T-helper 17 cell (primary cell): ENCODE data around the gene PF4V1. TPM values are rescaled to one million over a fixed set of nuclear protein-coding genes. Genes with fewer than 3 reads are reported as not detected.

Experiments
- ATAC-seq: fragments of 150-1000 bp; cut with Tn5 transposase; 2 replicates; pipeline ENCODE4 v1.10.0; 2021; ENCODE audit warnings: mild to moderate bottlenecking, moderate library complexity
- DNase-seq, 3 donors: peaks; one replicate each; pipeline versions ENCODE4 v3.0.0 to v3.0.0-alpha.2; 2020 to 2021
- H3K9me3 ChIP-seq: one replicate; pipeline ENCODE4 v1.7.0; 2013; ENCODE audit warnings: low read length, mild to moderate bottlenecking; ENCODE audit not compliant: control insufficient read depth, poor library complexity, severe bottlenecking
- H3K27ac Mint-ChIP-seq: one replicate; pipeline ENCODE4 v1.8.0; 2022; ENCODE audit warnings: mild to moderate bottlenecking, moderate library complexity, mixed read lengths
- H3K27me3 Mint-ChIP-seq: one replicate; pipeline ENCODE4 v1.8.0; 2022; ENCODE audit warnings: mixed read lengths
- H3K36me3 Mint-ChIP-seq: one replicate; pipeline ENCODE4 v1.8.0; 2022; ENCODE audit warnings: low read depth, mixed read lengths
- H3K4me1 Mint-ChIP-seq: one replicate; pipeline ENCODE4 v1.8.0; 2022; ENCODE audit warnings: mild to moderate bottlenecking, mixed read lengths
- H3K4me3 Mint-ChIP-seq: one replicate; pipeline ENCODE4 v1.8.0; 2022; ENCODE audit warnings: mild to moderate bottlenecking, moderate library complexity, mixed read lengths
- total RNA-seq, 4 donors: library from RNA in 2 of 4; stranded (reverse) in 2 of 4; gene quantifications; one replicate each; pipeline ENCODE4 v1.2.3 and lab custom pipeline; 2022 to 2026

PF4V1 gene
- total RNA-seq, 2 donors from 2014 or later = 67.9 TPM; not detected in 1

GRCh38 chr4:73836373-73837279 lies 16.5 kb upstream of the PF4V1 start, which contains the start of gene CXCL6:
Gene CXCL6 (plus strand): TSS chr4:73836678. CDS start chr4:73836751, 73 bp downstream.
- H3K27me3 Mint-ChIP-seq = peaks cover 16% of the 10 kb centered on the region
- peaks cover 3% of the 10 kb centered on the region for H3K9me3 ChIP-seq
- DNase-seq (no peak), ATAC-seq (no peak)
- no peaks in the 10 kb centered on the region for H3K36me3 Mint-ChIP-seq
- H3K27ac Mint-ChIP-seq = no peak within 1 kb of the TSS
- no peak within 1 kb of the TSS for H3K4me3 Mint-ChIP-seq
- H3K4me1 Mint-ChIP-seq = no peaks in the 10 kb centered on the region

DNA sequence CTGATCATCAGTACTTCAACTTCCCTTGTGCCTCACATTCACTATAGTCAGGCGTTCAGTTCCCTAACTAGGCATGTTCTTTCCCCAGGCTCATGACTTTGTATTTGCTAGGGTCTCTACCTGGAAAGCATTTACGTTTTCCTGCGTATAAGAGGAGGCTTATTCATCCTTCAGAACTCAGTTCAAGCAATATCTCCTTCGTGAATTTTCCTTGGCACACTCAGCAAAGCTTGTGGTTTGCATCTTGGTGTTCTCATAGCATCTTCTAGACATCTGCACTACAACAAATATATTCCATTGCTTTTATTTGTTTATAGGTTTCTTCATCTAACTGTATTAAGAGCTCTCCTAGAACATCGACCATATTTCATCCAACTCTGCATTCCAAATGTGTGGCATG lies 14.0 kb upstream of the PF4V1 start:
- Mint-ChIP-seq H3K4me1 (no peaks in the 10 kb centered on the region), H3K27me3 (peaks cover 16% of the 10 kb centered on the region), H3K27ac (no peak overlapping the region), H3K36me3 (no peaks in the 10 kb centered on the region), H3K4me3 (no peak overlapping the region)
- peaks cover 3% of the 10 kb centered on the region for H3K9me3 ChIP-seq
- DNase-seq = no peak
- ATAC-seq = no peak

DNA sequence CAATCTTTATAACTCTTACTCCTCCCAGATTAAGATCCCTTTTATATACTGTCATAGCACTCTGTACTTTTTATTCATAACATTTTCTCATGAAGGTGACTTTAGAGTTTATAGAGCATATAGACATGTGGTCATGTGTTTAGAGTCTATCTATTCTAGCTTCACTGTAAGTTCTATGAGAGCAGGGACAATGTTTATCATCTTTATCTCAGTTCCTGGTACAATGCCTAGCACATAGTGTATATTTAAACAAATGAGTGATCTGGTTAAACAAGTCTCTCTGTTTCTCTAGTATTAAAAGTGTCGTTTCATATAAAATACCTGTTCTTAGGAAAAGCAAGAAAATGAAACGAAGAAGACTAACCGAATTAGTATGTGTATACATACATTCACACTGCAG lies 13.4 kb upstream of the PF4V1 start:
- H3K27ac Mint-ChIP-seq = no peak overlapping the region
- DNase-seq (no peak), ATAC-seq (no peak)
- no peak overlapping the region for H3K4me3 Mint-ChIP-seq
- no peaks in the 10 kb centered on the region for H3K4me1 Mint-ChIP-seq
- H3K36me3 Mint-ChIP-seq = no peaks in the 10 kb centered on the region
- peaks cover 3% of the 10 kb centered on the region for H3K9me3 ChIP-seq
- peaks cover 16% of the 10 kb centered on the region for H3K27me3 Mint-ChIP-seq

DNA sequence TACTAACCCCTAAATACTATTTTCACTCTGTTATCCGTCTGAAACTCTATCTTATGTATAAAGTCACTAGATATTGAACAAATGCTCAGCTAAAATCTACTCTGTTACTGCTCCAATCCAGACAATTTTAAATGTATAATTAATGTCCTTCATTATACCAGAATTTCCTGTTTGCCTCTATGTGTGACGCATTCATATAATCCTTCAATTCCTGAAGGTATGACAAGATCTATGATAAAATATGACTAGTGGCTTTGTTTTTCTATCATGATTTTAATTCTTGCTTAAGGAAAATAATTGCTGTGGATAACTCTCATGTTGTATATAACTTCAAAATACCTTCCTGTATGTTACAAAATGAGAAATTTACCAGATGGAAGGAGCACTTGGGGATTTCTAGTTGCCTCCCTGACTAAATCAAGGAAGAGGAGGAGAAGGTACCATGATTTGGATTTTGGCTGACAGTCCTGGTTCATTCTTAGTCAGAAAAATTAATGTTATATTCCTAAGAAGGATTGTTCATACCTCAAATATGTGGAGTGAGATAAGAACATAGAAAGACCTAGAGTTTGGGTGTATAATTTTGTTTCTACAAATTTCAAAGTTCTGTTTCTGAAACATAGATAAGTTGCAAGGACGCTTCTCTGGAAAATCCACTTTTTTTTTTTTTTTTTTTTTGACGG lies 11.7 kb upstream of the PF4V1 start:
- H3K27me3 Mint-ChIP-seq = peaks cover 16% of the 10 kb centered on the region
- no peak for DNase-seq
- no peak for ATAC-seq
- no peaks in the 10 kb centered on the region for H3K4me1 Mint-ChIP-seq
- H3K27ac Mint-ChIP-seq = no peak overlapping the region
- H3K9me3 ChIP-seq = peaks cover 3% of the 10 kb centered on the region
- no peaks in the 10 kb centered on the region for H3K36me3 Mint-ChIP-seq
- no peak overlapping the region for H3K4me3 Mint-ChIP-seq

DNA sequence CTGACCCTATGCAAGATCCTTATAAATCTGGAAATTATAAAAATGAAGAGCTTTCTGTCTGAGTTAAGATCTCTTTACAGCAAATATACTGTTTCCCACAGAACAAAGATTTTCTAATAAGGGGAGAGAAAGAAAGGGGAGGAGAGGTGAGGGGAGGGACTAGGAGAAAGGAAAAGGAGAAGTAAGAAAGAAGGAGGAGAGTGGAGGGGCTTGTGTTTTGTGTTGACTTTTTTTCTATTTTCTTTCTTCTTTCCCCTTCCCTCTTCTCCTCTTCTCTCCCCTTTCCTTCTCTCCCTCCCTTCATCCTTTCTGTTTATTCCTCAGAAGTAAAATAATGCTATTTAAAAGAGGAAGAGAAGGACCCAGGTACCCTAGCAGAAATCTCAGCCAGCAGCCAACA lies 10.4 kb upstream of the PF4V1 start:
- Mint-ChIP-seq H3K27me3 (peaks cover 7% of the 10 kb centered on the region), H3K27ac (no peak overlapping the region), H3K4me1 (no peaks in the 10 kb centered on the region), H3K36me3 (no peaks in the 10 kb centered on the region), H3K4me3 (no peak overlapping the region)
- no peaks in the 10 kb centered on the region for H3K9me3 ChIP-seq
- no peak for ATAC-seq
- DNase-seq = no peak

DNA sequence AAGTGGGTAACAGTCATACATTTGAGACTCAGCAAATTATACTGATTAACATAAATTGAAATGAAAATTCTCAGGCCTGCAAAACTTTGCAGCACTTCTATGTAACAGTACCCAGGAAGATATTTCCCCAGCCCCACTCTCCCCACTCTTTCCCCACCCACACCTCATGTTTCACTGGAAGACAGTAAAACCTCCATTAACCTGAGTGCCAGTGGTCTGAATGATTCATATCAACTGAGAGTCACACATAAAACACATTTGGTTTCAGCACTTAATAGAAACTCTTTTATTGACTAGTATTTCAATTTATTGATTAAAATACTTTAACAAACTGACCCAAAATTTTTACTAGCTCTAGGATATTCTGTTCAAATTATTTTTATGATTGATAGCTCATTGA lies 9.7 kb upstream of the PF4V1 start:
- no peak overlapping the region for H3K4me3 Mint-ChIP-seq
- no peaks in the 10 kb centered on the region for H3K9me3 ChIP-seq
- no peaks in the 10 kb centered on the region for H3K4me1 Mint-ChIP-seq
- DNase-seq (no peak), ATAC-seq (no peak)
- H3K36me3 Mint-ChIP-seq = no peaks in the 10 kb centered on the region
- no peak overlapping the region for H3K27ac Mint-ChIP-seq
- peaks cover 14% of the 10 kb centered on the region for H3K27me3 Mint-ChIP-seq

- no peak overlapping the region for H3K27ac Mint-ChIP-seq
- no peaks in the 10 kb centered on the region for H3K36me3 Mint-ChIP-seq
- peaks cover 11% of the 10 kb centered on the region for H3K27me3 Mint-ChIP-seq
- H3K4me1 Mint-ChIP-seq = no peaks in the 10 kb centered on the region
- no peak overlapping the region for H3K4me3 Mint-ChIP-seq
- no peaks in the 10 kb centered on the region for H3K9me3 ChIP-seq
- ATAC-seq (no peak), DNase-seq (no peak)
Observed at GRCh38 chr4:73844345-73844744, 8.8 kb upstream of the PF4V1 start.

DNA sequence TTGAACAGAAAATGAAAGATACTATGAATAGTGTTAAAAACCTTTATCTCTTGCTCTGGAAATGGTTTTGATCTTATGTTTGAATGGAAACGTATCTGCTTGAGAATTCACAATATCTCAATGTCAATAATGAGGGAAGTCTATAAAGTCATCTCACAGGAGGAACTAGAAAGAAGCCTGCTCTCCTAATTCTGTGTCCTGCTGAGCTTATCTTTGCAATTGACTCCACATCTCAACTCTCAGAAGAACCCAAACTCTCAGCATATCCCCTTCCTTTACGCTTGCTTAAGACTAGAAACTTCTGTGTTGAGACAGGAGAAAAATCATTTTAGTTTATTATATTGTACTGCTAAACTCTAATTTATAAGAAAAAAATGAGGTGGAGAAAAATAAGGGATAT lies 8.3 kb upstream of the PF4V1 start:
- DNase-seq (no peak), ATAC-seq (no peak)
- H3K27me3 Mint-ChIP-seq = peaks cover 10% of the 10 kb centered on the region
- no peaks in the 10 kb centered on the region for H3K36me3 Mint-ChIP-seq
- H3K4me1 Mint-ChIP-seq = no peaks in the 10 kb centered on the region
- no peaks in the 10 kb centered on the region for H3K9me3 ChIP-seq
- H3K27ac Mint-ChIP-seq = no peak overlapping the region
- H3K4me3 Mint-ChIP-seq = no peak overlapping the region

DNA sequence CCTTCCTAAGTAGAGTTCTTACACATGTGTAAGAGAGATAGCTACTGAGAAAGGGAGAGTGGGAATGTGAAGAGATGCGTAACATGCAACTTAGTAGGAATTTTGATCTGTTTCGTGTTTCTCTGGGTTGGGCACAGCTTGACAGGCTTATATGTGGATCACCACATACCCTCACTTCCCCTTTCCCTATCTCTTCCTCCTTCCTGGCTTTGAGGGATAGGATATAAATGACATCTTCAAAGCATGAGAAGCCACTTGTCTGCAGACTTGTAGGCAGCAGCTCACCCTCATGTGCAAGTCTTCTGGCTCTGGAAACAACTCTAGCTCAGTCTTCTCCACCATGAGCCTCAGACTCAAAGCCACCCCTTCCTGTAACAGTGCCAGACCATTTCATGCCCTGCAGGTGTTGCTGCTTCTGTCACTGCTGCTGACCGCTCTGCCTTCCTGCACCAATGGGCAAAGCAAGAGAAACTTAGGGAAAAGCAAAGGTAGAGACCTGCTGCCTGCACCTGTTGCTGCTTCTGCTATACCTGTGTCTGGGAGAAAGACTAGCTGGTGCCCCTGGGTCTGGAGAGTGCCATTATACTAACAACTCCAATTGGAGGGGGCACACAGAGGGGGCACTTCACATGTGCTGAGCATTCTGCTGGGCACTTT lies 5.4 kb upstream of the PF4V1 start:
- H3K36me3 Mint-ChIP-seq = no peaks in the 10 kb centered on the region
- DNase-seq = no peak
- peaks cover 20% of the 10 kb centered on the region for H3K27me3 Mint-ChIP-seq
- ATAC-seq = no peak
- H3K9me3 ChIP-seq = no peaks in the 10 kb centered on the region
- no peaks in the 10 kb centered on the region for H3K4me1 Mint-ChIP-seq
- H3K27ac Mint-ChIP-seq = no peak overlapping the region
- H3K4me3 Mint-ChIP-seq = no peak overlapping the region

DNA sequence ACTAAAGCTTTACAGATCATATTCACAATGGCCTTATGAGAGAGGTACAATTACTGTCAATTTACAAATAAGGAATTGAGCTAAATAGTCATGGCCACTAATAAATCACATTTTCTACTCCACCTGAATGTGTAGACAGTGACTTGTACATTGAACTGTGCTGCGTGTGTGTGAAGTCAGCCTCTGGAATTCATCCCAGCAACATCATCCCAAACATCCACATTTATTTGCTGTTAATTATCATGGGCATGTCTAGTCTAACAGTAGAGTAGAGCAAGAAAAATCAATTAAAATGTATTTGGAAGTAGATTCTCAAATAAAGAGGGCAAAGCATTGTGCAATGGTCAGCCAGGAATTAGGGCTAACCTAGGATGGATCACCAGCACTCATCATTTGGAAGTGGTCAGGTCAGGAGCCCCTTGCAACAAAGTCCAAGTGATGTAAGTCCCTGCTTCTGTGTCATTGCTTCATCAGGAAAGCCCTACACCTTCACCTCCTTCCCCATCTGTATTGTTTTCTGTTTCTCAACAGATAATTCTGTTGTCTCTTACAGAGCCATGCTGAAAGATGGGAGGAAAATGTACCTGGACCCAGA lies 4.8 kb upstream of the PF4V1 start:
- H3K9me3 ChIP-seq = no peaks in the 10 kb centered on the region
- H3K4me1 Mint-ChIP-seq = no peaks in the 10 kb centered on the region
- no peaks in the 10 kb centered on the region for H3K36me3 Mint-ChIP-seq
- no peak for DNase-seq
- no peak overlapping the region for H3K4me3 Mint-ChIP-seq
- no peak for ATAC-seq
- H3K27ac Mint-ChIP-seq = no peak overlapping the region
- H3K27me3 Mint-ChIP-seq = peaks cover 21% of the 10 kb centered on the region

DNA sequence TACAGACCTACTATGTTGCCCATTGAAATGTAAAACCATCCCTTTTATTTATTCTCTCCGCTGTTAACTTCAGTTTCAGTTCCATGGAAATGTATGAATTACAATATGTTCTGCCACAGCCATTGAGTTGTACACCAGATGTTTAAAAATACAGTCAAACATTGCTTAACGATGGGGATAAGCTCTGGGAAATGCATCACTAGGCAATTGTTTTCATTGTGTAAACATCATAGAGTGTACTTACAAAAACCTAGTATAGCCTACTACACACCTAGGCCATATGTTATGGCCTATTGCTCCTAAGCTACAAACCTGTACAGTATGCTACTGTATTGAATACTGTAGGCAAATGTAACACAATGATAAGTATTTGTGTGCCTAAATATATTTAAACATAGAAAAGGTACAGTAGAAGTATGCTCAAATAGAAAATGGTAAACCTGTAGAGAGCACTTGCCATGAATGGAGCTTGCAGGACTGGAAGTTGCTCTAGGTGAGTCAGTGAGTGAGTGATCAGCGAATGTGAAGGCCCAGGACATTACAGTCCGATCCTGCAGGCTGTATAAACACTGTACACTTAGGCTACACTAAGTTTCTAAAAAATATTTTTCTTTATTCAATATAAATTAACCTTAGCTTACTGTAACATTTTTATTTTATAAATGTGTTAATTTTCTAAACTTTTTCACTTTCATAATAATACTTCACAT lies 2.7 kb upstream of the PF4V1 start:
- peaks cover 21% of the 10 kb centered on the region for H3K27me3 Mint-ChIP-seq
- H3K4me3 Mint-ChIP-seq = no peak overlapping the region
- ATAC-seq = no peak
- no peaks in the 10 kb centered on the region for H3K4me1 Mint-ChIP-seq
- H3K36me3 Mint-ChIP-seq = no peaks in the 10 kb centered on the region
- H3K27ac Mint-ChIP-seq = no peak overlapping the region
- no peak for DNase-seq
- H3K9me3 ChIP-seq = no peaks in the 10 kb centered on the region

DNA sequence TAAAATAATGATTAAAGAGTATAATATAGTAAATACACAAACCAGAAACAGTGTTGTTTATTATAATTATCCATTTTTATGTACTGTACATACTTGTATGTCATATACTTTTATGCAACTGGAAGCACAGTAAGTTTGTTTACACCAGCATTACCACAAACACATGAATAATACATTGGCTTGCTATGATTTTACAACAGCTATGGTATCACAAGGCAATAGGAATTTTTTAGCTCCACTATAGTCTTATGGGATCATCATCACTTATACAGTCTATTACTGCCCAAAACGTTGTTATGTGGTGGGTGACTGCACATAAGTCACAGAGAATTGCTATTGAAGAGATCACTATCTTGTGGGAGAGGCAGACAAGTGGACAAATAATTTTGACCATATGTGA lies 1.8 kb upstream of the PF4V1 start:
- Mint-ChIP-seq H3K4me1 (no peaks in the 10 kb centered on the region), H3K27ac (no peak overlapping the region), H3K27me3 (peaks cover 21% of the 10 kb centered on the region), H3K36me3 (no peaks in the 10 kb centered on the region), H3K4me3 (no peak overlapping the region)
- ATAC-seq = no peak
- H3K9me3 ChIP-seq = no peaks in the 10 kb centered on the region
- DNase-seq = no peak
